ENCODE measurements around the gene SCRG1. TPM values are rescaled to one million over a fixed set of nuclear protein-coding genes. Genes with fewer than 3 reads are reported as not detected.

The SCRG1 gene
- total and polyA plus RNA-seq, 2 donors (not counting 3 experiments of a cell fraction or from before 2014, with no cell fraction given): not detected

DNA sequence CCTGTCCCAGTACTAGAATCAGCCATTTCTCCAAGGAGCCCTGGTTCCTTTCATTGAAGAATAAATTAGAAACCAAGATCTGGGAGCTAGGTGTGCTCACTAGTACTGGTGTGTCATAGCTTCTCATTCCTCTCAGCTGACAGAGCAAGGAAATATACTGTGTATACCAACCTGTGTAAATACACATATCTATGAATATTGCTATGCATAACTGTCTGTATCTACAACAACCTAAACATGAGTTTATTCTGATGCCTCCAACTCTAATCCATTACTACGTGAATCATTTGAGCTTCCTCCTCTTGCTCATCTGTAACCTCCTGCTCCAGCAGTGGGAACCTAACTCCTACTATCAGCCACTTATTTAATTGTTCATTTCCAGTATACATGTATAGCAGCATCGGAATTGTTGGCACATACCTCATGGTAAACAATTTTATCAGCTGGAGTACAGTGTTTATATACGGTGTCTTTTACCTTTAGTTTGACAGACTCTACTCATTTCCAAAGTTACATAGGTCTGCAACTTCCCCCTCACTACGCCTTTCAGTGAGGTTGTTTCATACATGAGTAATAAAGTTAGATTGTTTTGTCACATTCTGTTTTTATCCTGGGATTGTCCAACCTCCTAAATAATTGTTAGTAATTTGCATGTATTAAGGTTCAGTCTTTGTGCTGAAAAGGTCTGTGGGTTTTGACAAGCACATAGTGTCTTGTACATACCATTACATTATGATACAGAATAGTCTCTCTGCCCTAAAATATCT is 7.1 kb upstream of the SCRG1 start:
- Histone ChIP-seq H3K9ac (replicated peaks; ENCODE audit: extremely low read depth, insufficient read depth, low read length) (no peak overlapping the region), H3K9me3 (replicated peaks; ENCODE audit: control insufficient read depth, insufficient read depth, low read length) (no peaks in the 10 kb centered on the region), H3K27me3 (ENCODE audit: control insufficient read depth in 2 of 2, insufficient read depth in 2 of 2, low read length in 2 of 2) (no peaks in the 10 kb centered on the region), H4K20me1 (replicated peaks; ENCODE audit: control insufficient read depth, extremely low read depth, insufficient read depth, low read length) (no peaks in the 10 kb centered on the region), H3K4me2 (ENCODE audit: insufficient read depth, low read length) (no peak overlapping the region), H2AFZ (ENCODE audit: low read depth, low read length) (no peak overlapping the region), H3K36me3 (ENCODE audit: control insufficient read depth in 2 of 2, extremely low read depth in 1 of 2, insufficient read depth in 2 of 2, low read length in 2 of 2) (no peaks in the 10 kb centered on the region), H3K4me3 (replicated peaks in 1 of 3; ENCODE audit: insufficient read depth in 1 of 3, low read depth in 1 of 3, low read length in 3 of 3) (no peak overlapping the region), H3K27ac (ENCODE audit: insufficient read depth, low read depth, low read length) (no peak overlapping the region), H3K79me2 (ENCODE audit: control insufficient read depth, insufficient read depth, low read length) (no peaks in the 10 kb centered on the region), H3K4me1 (ENCODE audit: control insufficient read depth, extremely low read depth, insufficient read depth, low read length) (no peaks in the 10 kb centered on the region), H3K9me1 (replicated peaks; ENCODE audit: control insufficient read depth, extremely low read depth, insufficient read depth, low read length) (no peaks in the 10 kb centered on the region)
- TF ChIP-seq POLR2A (IDR thresholded peaks at IDR 0.05; ENCODE audit: low read depth, low read length): no peak
- TF ChIP-seq MYC (IDR thresholded peaks at IDR 0.05; ENCODE audit: low read depth, low read length): no peak
- TF ChIP-seq, protein P1, sequence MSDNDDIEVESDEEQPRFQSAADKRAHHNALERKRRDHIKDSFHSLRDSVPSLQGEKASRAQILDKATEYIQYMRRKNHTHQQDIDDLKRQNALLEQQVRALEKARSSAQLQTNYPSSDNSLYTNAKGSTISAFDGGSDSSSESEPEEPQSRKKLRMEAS (IDR thresholded peaks at IDR 0.05; ENCODE audit: insufficient read depth, insufficient read length): no peak
- no peak for TF ChIP-seq FOS (IDR thresholded peaks at IDR 0.05; ENCODE audit: borderline replicate concordance, insufficient read depth, low read length)
- TF ChIP-seq, protein P2, sequence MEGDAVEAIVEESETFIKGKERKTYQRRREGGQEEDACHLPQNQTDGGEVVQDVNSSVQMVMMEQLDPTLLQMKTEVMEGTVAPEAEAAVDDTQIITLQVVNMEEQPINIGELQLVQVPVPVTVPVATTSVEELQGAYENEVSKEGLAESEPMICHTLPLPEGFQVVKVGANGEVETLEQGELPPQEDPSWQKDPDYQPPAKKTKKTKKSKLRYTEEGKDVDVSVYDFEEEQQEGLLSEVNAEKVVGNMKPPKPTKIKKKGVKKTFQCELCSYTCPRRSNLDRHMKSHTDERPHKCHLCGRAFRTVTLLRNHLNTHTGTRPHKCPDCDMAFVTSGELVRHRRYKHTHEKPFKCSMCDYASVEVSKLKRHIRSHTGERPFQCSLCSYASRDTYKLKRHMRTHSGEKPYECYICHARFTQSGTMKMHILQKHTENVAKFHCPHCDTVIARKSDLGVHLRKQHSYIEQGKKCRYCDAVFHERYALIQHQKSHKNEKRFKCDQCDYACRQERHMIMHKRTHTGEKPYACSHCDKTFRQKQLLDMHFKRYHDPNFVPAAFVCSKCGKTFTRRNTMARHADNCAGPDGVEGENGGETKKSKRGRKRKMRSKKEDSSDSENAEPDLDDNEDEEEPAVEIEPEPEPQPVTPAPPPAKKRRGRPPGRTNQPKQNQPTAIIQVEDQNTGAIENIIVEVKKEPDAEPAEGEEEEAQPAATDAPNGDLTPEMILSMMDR (IDR thresholded peaks at IDR 0.05; ENCODE audit: extremely low read depth in 1 of 2, insufficient read depth in 1 of 2, low read depth in 1 of 2, low read length in 2 of 2): no peak
- no peak for TF ChIP-seq GATA2 (IDR thresholded peaks at IDR 0.05; ENCODE audit: insufficient read depth, insufficient read length, low read depth, low read length)
- TF ChIP-seq EZH2 (IDR thresholded peaks at IDR 0.05; ENCODE audit: borderline replicate concordance, low read depth, low read length, severe bottlenecking): no peak
- no peak for TF ChIP-seq JUN (IDR thresholded peaks at IDR 0.05; ENCODE audit: borderline replicate concordance, insufficient read depth, insufficient read length, low read depth)
- TF ChIP-seq POLR2AphosphoS5 (IDR thresholded peaks at IDR 0.05; ENCODE audit: insufficient read depth, low read depth, low read length): no peak
- ChIA-PET POLR2A (no interaction called here), CTCF (no interaction called here)
- intact Hi-C loops (cut with micrococcal nuclease): no loop called here
- no TSS peak for BruUV-seq (replicated peaks)
- no peak for DNase-seq (ENCODE audit: low read depth, low spot score)
- no peak for FAIRE-seq
- dilution Hi-C loops (cut with MboI; ENCODE audit: extremely low pct_ligation_motif_present, low sequenced_read_pairs): no loop called here

Data from endothelial cell of umbilical vein (primary cell).